HG03521 (cell line): ENCODE measurements around the gene GOLM1.

Experiments used
- ATAC-seq: cut with Tn5 transposase; IDR thresholded peaks from one replicate; pipeline ENCODE4 v1.9.1; 2021; ENCODE audit warnings: mild to moderate bottlenecking, moderate library complexity; ENCODE audit not compliant: unreplicated experiment

The GOLM1 gene

DNA sequence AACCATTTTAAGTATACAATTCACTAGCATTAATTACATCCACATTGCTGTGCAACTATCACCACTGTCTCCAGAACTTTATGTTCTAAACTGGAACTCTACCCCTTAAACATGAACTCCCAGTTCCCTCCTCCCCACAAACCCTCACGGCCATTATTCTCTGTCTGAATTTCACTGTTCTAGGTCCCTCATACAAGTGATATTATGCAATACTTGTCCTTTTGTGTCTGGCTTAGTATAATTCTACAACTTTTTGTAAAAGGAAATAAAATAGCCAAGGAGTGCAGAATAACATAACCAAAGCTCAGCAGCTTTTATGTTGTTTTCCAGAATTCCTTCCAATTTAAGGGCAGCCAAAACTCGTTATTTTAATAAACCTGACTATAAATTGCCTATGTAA lies 105.2 kb downstream of the GOLM1 start:
- no peak for ATAC-seq

DNA sequence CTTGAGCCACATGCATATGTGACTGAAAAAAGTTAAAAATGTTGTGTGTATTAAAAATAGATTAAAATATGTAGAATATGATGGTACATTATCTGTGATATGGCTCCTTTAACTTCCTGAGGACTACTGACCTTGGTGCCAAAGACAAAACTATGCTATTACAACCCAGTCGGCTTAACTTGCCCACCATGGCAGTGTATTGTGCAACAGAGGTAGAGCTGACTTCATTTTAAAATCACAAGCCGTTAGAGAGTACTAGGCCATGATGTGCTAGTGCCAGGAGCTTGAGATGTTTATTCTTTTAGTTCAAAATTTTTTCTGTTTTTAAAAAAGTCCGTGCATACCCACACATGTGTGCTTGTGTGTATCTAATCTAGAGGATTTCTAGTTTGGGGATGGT lies 112.1 kb downstream of the GOLM1 start:
- no peak for ATAC-seq

DNA sequence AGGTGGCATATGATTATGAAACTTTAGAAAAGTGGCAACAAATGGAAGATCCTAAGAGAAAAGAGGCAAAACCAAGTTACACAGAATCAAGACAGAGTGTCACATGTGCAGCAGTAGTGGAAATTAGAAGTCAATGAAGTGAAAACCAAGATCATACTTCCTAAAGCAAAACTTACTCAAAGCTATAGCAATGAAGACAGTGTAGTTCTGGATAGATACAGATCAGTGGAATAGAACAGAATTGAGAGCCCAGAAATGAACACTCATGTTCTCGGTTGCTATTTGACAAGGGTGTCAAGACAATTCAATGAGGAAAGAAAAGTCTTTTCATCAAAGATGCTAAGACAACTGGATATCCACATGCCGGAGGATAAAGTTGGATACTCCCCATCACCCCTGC lies 114.9 kb downstream of the GOLM1 start:
- ATAC-seq: no peak

DNA sequence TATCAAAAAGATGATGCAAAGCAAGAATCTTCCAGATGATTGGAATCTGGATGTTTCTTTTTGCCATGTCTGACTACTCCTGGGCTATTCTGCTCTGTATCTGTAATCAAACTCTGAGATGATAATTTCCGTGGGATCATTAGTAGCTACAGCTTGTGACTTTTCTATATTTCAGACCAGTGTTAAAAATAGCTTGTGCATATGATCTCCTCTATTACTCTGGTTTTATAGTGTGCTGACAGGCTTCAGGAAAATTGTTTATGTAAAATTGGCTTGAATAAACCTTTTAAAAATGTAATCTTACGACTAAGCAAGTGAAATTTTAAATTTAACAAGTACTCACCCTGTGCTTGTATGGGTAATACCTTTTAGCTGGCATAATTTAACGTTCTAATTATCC lies 118.0 kb downstream of the GOLM1 start:
- ATAC-seq: no peak

DNA sequence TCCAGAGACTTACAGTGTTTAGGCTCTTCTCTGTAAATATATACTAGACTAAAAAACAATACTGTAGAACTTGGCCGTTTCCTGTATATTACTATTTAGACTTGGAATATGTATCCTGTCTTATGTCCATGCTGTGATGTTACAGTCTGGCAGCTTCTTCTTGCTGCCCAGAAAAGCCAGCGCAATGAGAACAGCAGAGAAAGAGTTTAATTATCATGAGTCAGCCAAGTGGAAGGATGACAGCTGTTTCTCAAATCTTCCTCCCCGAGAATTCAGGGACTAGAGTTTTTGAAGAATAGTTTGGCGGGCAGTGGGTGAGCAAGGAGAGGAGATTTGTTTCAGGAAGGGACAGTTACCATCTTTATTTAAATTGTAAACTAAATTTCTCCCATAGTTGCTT lies 120.9 kb downstream of the GOLM1 start:
- no peak for ATAC-seq
